Urothelium cell line (cell line): ENCODE results near the gene PI4KA.
"Not testable (repeated sequence)": the region's sequence is repeated elsewhere in the genome, so short reads cannot be mapped to it uniquely, and the experiment has no call there.

ENCODE experiments used
- DNase-seq: peaks from one replicate; pipeline ENCODE4 v3.0.0; 2011; ENCODE audit warnings: low spot score, mixed read lengths
- FAIRE-seq: peaks from 2 replicates; lab custom pipeline; 2011; peaks lifted over from hg19 to GRCh38; lab: Jason Lieb, UNC

Gene PI4KA

DNA sequence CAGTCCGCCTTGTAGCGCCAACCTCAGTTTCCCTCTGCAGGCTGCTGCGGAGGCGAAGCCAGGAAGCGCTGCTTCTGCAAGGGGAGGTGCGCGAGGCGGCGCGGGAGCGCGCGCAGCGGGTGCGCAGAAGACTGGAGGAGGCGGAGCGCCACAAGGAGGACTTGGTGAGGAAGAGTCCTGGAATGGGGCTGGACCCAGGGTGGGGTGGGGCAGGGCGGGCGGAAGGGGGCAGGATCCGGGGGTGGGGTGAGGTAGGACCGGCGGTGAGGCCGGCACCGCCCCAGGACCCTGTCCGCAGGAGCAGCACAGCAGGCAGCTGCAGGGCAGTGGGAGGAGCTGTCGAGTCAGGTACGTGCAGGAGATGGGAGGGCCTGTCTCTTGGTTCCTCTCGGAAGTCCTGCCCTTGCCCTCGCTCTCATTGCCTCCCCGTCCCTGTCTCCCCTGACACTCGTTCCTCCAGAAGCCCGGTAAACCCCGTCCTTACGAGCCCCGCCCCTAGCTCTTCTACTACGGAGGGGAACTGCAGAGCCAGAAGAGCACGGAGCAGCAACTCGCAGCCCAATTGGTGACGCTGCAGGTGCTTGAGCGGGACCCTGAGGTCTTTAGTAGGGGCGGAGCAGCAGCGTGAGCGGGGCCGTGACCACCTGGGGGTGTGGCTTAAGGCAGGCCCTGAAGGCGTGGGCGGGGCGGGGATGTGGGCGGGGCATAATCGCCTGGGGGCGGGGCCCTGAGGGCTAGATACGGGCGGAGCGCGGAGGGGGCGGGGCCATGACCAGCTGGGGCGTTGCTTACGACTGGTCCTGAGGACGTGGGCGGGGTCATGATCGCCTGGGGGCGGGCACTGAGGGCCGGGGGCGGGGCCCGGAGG lies 155.8 kb downstream of the PI4KA start:
- FAIRE-seq: not testable (repeated sequence)
- peak; percentile 68 for DNase-seq

GRCh38 chr22:20702175-20702545 lies 156.5 kb downstream of the PI4KA start:
- not testable (repeated sequence) for FAIRE-seq

GRCh38 chr22:20701680-20702136 lies 156.9 kb downstream of the PI4KA start:
- not testable (repeated sequence) for DNase-seq, FAIRE-seq

More at GRCh38 chr22:20702175-20702545, 156.5 kb downstream of the PI4KA start:
- DNase-seq: not testable (repeated sequence)

DNA sequence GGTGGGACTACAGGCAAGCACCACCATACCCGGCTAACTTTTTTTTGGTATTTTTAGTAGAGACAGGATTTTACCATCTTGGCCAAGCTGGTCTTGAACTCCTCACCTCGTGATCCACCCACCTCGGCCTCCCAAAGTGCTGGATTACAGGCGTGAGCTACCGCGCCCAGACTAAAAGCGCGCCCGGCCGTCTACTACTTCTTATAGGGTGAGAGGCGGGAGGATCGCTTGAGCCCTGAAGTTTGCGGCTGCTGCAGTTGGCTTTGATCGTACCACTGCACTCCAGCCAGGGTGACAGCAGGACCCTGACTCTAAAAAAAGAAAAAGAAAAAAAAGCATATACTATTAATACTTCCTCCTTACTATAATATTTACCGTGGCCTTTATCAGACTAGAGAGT lies 158.3 kb downstream of the PI4KA start:
- DNase-seq, FAIRE-seq: not testable (repeated sequence)

DNA sequence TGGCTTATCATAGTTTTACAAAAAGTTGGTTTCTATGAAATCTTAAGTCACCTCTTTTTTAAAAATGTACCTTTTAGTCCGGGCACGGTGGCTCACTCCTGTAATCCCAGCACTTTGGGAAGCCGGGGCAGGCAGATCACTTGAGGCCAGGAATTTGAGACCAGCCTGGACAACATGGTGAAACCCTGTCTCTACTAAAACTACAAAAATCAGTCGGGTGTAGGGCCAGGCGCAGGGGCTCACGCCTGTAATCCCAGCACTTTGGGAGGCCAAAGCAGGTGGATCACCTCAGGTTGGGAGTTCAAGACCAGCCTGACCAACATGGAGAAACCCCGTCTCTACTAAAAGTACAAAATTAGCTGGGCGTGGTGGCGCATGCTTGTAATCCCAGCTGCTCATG lies 158.8 kb downstream of the PI4KA start:
- FAIRE-seq: not testable (repeated sequence)

DNA sequence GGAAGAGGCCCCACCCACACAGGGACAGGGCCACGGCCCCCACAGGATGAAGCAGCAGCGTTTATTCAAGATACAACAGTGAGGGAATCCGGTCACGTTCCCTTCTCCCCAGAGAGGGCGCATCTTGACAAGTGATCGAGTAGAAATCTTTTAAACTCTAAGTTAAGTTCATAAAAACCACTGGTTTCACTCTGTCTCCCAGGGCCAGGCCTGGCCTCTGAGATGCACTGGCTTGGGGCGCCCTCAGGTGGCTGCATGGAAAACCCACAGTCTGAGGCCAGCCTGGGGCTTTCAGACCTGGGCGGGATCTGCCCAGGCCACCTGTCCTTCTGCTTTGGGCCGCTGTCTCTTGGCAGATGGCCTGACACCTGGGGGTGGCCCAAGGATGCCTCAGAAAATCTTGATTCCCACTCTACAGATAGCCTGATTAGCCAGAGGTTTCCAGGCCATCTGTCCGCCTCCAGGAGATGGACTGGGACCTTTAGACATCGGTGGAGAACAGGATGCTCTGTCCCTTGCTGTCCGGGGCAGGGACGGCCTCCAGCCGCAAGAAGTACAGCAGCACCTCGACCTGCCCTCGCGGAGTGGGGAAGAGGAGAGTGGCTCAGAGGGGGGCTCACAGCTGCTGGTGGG lies 161.0 kb downstream of the PI4KA start:
- peak; percentile 86 for DNase-seq
- FAIRE-seq: not testable (repeated sequence)

More for the DNA sequence above, 158.8 kb downstream of the PI4KA start:
- DNase-seq: not testable (repeated sequence)

DNA sequence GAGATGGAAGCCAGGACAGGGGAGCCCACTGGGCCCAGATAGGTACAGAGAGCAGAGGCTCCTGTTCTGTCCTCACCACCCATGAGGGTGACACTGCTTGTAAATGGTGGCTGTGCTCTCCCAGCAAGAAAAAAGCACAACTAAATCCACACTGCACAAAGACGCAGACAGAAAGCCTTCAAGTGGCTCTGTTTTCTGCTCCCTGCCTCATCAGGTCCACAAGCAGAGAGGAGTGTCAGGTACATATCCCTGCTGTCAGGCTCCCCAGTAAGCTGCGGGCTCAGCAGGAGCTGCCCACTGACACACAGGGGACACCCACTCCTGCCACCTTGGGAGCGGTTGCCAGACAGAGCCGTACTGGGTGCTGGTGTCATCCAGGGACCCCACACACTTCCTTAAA lies 162.6 kb downstream of the PI4KA start:
- not testable (repeated sequence) for DNase-seq, FAIRE-seq

- not testable (repeated sequence) for FAIRE-seq, DNase-seq
These were observed 163.4 kb downstream of the PI4KA start for GRCh38 chr22:20695205-20695604.

- not testable (repeated sequence) for FAIRE-seq, DNase-seq
These were observed 164.4 kb downstream of the PI4KA start for GRCh38 chr22:20694256-20694655.

DNA sequence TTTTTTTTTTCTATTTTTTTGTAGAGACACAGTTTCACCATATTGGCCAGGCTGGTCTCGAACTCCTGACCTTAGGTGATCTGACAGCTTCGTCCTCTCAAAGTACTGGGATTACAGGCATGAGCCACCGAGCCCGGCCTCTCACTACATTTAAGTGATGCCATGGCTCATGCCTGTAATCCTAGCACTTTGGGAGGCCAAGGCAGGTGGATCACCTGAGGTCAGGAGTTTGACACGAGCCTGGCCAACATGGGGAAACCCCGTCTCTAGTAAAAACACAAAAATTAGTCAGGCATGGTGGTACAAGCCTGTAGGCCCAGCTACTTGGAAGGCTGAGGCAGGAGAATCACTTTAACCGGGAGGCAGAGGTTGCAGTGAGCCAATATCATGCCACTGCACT lies 165.7 kb downstream of the PI4KA start:
- not testable (repeated sequence) for DNase-seq, FAIRE-seq

- not testable (repeated sequence) for DNase-seq, FAIRE-seq
These were observed 167.9 kb downstream of the PI4KA start for GRCh38 chr22:20690586-20691317.

- DNase-seq, FAIRE-seq: not testable (repeated sequence)
These were observed 171.0 kb downstream of the PI4KA start for GRCh38 chr22:20687356-20688172.

- not testable (repeated sequence) for DNase-seq, FAIRE-seq
These were observed 172.8 kb downstream of the PI4KA start for GRCh38 chr22:20685764-20686163.

- DNase-seq: not testable (repeated sequence)
- peak; percentile 73 for FAIRE-seq
These were observed 179.7 kb downstream of the PI4KA start for GRCh38 chr22:20678792-20679435.

- DNase-seq (no peak), FAIRE-seq (no peak)
These were observed 180.8 kb downstream of the PI4KA start for GRCh38 chr22:20677684-20678242.

GRCh38 chr22:20675613-20676012 lies 183.0 kb downstream of the PI4KA start:
- peak; percentile 17 for FAIRE-seq
- DNase-seq: not testable (repeated sequence)

GRCh38 chr22:20674998-20675397 lies 183.6 kb downstream of the PI4KA start:
- FAIRE-seq: no peak
- no peak for DNase-seq

DNA sequence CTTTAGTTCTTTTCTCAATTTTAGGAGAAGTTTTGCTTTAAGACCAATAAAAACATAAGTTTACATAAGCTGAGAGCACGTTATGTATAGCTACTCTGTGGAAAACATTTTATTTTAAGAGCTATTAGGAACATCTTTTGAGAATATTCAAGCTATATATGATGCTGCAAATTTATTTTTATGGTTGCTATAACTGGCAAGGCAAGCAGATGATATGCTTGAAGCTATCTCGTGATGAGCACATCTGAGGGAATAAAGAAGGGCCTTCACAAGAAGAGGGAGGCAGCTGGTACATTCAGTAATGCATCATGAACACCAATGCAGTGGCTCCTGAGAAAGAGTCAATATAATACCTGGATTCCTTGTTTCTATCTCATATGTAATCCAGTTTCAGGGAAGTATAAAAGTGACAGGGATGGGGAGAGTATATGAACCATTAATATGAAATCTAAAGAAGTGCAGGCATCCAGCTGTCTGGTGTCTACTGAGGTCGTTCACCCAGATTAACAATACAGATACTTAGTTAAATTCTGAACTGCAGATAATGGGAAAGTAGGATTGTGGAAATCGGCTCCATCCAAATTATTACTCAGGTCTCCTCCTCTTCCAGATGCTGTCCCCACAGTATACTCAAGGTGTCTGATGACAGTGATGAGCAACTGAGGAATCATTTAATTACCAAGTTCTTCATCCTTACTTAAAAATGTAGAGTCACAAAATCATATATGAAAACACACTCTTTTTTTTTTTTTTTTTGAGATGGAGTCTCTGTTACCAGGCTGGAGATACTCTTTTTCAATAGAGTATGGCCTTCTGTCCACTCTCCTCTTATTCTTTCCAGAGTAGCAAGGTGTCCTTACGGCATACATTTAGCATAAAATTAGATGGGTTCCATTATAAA lies 185.1 kb downstream of the PI4KA start:
- FAIRE-seq (no peak), DNase-seq (no peak)
